C4-2B (cell line): ENCODE measurements around the gene CTNNA2.

Experiments
- ZFX ChIP-seq: fragments of 450-650 bp; IDR thresholded peaks from 2 replicates; pipeline ENCODE4 v1.6.1; 2017
- TF ChIP-seq, protein P1 (sequence below): fragments of 450-650 bp; conservative IDR thresholded peaks from 2 replicates; pipeline ENCODE4 v1.5.1; 2017; ENCODE audit warnings: mild to moderate bottlenecking

DNA sequence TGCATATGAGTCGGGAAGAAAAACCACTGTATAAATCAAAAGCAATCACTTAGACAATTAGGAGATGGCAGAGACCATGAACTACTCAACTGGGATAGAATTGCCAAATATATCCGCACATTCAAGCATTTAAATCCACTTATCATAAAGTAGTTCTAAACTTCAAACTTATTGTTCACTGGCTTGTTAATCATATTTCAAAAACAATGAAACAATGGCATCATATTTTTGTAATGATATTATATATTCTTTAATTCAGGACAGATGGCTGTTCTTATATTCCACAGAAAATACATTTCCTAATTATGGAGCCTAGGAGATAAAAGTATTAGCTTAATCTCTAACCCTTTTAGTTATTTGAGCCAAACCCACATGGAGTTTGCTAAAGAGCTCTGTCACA lies 263.6 kb downstream of the CTNNA2 start:
- TF ChIP-seq, protein P1, sequence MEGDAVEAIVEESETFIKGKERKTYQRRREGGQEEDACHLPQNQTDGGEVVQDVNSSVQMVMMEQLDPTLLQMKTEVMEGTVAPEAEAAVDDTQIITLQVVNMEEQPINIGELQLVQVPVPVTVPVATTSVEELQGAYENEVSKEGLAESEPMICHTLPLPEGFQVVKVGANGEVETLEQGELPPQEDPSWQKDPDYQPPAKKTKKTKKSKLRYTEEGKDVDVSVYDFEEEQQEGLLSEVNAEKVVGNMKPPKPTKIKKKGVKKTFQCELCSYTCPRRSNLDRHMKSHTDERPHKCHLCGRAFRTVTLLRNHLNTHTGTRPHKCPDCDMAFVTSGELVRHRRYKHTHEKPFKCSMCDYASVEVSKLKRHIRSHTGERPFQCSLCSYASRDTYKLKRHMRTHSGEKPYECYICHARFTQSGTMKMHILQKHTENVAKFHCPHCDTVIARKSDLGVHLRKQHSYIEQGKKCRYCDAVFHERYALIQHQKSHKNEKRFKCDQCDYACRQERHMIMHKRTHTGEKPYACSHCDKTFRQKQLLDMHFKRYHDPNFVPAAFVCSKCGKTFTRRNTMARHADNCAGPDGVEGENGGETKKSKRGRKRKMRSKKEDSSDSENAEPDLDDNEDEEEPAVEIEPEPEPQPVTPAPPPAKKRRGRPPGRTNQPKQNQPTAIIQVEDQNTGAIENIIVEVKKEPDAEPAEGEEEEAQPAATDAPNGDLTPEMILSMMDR, result no peak
- no peak for TF ChIP-seq ZFX
